ENCODE data around the gene DNM1.

DNM1 gene

GRCh38 chr9:128257086-128257825 is 54.1 kb downstream of the DNM1 start:
- DNase-seq (ENCODE audit: low spot score): no peak
- in situ Hi-C loops (cut with MboI; ENCODE audit: low pct_unique_long_range_greater_than_20kb, low sequenced_read_pairs, unreplicated experiment): no loop called here
- TF ChIP-seq, protein P1, sequence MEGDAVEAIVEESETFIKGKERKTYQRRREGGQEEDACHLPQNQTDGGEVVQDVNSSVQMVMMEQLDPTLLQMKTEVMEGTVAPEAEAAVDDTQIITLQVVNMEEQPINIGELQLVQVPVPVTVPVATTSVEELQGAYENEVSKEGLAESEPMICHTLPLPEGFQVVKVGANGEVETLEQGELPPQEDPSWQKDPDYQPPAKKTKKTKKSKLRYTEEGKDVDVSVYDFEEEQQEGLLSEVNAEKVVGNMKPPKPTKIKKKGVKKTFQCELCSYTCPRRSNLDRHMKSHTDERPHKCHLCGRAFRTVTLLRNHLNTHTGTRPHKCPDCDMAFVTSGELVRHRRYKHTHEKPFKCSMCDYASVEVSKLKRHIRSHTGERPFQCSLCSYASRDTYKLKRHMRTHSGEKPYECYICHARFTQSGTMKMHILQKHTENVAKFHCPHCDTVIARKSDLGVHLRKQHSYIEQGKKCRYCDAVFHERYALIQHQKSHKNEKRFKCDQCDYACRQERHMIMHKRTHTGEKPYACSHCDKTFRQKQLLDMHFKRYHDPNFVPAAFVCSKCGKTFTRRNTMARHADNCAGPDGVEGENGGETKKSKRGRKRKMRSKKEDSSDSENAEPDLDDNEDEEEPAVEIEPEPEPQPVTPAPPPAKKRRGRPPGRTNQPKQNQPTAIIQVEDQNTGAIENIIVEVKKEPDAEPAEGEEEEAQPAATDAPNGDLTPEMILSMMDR (IDR thresholded peaks at IDR 0.05; ENCODE audit: extremely low read depth, insufficient read depth, missing control alignments): no peak

DNA sequence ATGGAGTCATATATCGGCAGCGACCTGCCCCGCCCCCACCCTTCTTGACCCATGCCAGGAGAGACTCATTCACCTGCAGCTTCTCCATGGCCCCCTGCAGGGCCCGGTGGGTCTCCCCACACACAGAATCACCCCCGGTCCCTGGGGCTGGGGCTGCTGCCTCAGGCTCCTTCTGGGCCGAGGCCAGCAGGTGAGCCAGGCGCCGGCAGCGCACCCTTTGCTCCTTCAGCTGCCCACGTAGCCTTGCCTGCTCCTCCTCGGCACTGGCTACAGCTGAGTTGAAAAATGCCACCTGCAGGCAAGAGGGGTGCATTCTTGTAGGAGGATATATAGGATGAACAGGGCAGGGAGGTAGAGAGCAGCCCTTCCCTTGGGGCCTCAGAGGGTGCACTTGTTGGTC is 54.7 kb downstream of the DNM1 start:
- no peak for DNase-seq (ENCODE audit: low spot score)
- TF ChIP-seq, protein P1 (IDR thresholded peaks at IDR 0.05; ENCODE audit: extremely low read depth, insufficient read depth, missing control alignments): no peak
- in situ Hi-C loops (cut with MboI; ENCODE audit: low pct_unique_long_range_greater_than_20kb, low sequenced_read_pairs, unreplicated experiment): no loop called here

- TF ChIP-seq, protein P1 (IDR thresholded peaks at IDR 0.05; ENCODE audit: extremely low read depth, insufficient read depth, missing control alignments): no peak
- DNase-seq (ENCODE audit: low spot score): no peak
- in situ Hi-C loops (cut with MboI; ENCODE audit: low pct_unique_long_range_greater_than_20kb, low sequenced_read_pairs, unreplicated experiment): no loop called here
These were observed 55.1 kb downstream of the DNM1 start for GRCh38 chr9:128258326-128258725.

DNA sequence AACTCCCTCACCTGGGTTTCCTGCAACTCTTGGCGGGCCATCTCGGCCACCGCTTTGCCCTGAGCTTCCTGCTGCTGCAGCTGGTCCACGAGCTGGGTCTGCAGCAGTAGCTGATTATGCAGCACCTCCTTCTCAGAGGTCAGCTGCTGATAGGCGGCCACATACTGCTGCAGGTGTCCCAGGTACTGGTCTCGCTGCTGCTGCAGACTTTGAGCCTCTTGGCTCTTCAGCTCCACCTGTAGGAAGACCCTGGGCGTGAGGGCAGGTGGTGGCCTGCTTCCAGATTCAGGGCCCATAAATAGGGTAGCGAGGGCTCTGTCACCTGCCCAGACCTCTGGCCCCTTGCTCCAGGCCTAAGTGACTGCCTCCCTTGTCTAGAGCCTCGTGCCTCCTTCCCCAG is 56.0 kb downstream of the DNM1 start:
- in situ Hi-C loops (cut with MboI; ENCODE audit: low pct_unique_long_range_greater_than_20kb, low sequenced_read_pairs, unreplicated experiment): no loop called here
- TF ChIP-seq, protein P1 (IDR thresholded peaks at IDR 0.05; ENCODE audit: extremely low read depth, insufficient read depth, missing control alignments): no peak
- DNase-seq (ENCODE audit: low spot score): no peak

DNA sequence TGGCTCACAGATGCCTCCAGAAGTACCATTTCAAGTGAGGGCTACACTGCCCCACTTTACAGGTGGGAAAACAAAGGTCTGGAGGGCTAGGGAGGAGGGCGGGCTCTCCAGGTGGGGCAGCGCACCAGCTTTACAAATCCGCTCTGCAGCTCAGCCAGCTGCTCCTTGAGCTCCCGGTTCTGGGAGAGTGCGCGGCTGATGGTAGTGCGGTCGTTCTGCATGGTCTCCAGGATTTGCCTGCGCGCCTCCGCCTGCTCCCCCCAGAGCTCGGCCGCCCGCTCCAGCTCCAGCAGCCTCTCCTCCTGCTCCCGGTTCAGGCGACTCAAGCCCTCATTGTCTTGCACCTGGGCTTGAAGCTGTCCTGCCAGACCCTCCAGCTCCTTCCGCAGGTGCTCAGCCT is 57.2 kb downstream of the DNM1 start:
- TF ChIP-seq, protein P1 (IDR thresholded peaks at IDR 0.05; ENCODE audit: extremely low read depth, insufficient read depth, missing control alignments): no peak
- in situ Hi-C loops (cut with MboI; ENCODE audit: low pct_unique_long_range_greater_than_20kb, low sequenced_read_pairs, unreplicated experiment): no loop called here
- DNase-seq (ENCODE audit: low spot score): no peak

DNA sequence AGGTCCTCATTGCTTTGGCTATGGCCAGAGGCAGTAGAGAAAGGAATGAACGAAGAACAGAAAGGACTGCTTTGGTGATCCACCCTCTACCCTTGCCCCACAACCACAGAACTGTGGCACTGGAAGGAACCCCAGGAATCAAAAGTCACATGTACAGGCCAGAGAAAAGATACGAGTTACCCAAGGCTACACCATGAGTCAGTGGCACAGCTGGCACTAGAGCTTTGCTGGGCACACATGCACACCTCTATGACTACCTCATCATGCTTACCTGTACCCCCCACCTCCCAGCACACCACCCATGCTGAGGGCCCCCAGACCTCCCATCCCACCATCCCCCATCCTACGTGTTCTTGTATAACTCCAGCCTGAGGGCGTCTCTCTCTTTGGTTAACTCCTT is 59.5 kb downstream of the DNM1 start:
- in situ Hi-C loops (cut with MboI; ENCODE audit: low pct_unique_long_range_greater_than_20kb, low sequenced_read_pairs, unreplicated experiment): no loop called here
- TF ChIP-seq, protein P1 (IDR thresholded peaks at IDR 0.05; ENCODE audit: extremely low read depth, insufficient read depth, missing control alignments): no peak
- no peak for DNase-seq (ENCODE audit: low spot score)

Measured in GM13977 (cell line).